Hair follicle dermal papilla cell (primary cell): ENCODE measurements around the gene KEAP1. TPM values are rescaled to one million over a fixed set of nuclear protein-coding genes. Genes with fewer than 3 reads are reported as not detected.

Source experiments
- small RNA-seq: library from RNA; depleted of rRNA; stranded (forward); fragments of <200 nt; gene quantifications from one replicate; pipeline ENCODE3, GENCODE V24; 2012
- total RNA-seq: library from RNA; depleted of rRNA; stranded (reverse); fragments of >200 nt; gene quantifications from 2 replicates; pipeline ENCODE4 v1.2.3, GENCODE V29; 2012

Gene KEAP1
- total RNA-seq = 68.0 and 79.0 TPM in 2 replicates

DNA sequence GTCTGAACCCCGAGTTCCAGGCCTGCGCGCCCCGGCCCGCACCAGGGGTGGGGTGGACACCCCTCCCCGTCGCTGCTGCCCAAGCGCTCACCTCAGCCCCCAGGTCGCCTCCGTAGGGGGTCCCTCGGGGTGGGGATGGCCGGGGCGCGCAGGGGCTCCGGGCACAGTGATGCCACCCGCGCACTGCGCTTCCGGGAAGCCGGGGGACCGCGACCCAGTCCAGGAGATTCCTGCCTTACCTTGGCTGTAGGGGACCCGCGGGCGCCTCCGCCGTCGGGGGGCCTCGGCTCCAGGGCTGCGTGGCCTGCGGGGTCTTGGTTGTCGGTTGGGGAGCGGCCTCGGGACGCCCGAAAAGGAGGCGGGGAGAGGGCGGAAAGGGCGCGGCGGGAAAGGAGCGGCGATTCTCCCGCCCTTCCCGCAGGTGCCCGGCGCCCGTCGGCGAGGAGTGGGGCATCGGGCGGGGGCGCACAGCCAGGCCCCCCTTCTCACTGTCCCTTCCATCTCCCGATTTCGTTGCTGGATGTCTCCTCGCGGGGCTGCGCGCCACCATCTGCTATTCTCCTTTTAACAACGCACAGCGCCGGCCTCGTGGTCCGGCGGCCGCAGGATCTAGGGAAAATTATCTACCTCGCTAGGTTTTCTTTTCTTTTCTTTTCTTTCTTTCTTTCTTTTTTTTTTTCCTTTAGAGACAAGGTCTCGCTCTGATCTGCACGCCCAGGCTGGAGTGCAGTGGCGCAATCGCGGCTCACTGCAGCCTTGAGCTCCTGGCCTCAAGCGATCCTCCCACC, at the start of gene KEAP1:
KEAP1 (minus strand) TSS at position 355 of the 788 bp plus-strand sequence. CDS start 3,323 bp downstream, outside the sequence.

DNA sequence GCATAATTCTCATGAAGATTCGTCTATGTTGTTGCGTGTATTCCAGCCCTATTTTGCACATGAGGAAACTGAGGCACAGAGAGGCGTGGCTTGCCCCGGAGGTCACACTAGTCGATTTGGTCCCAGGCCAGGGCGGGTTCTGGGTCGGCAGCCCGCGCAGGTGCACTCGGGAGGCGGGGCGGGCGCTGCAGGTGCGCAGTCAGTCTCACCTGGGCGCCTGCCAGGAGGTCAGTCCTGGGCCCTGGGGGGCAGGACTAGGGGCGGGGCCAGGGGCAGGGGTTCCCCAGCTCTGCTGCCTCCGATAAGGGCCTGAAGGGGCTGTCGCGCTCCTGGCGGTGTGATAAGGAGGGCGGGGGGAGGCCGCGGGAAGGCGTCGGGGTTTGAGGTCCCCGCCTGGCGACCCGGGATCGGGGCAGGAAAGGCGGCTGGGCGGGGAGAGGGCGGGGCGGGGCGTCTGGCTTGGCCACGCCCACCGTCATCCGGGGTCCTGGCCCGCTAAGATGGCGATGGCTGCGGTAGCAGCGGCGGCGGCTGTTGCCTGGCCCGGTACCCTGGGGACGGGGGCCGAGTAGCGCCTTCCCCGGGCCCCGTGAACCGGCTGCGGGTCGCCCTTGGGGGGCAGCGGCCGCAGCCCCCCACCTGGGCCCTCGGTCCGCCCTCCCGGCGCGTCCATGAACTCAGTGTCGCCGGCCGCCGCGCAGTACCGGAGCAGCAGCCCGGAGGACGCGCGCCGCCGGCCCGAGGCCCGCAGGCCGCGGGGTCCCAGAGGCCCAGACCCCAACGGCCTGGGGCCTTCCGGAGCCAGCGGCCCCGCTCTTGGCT, 40.5 kb upstream of the KEAP1 start, which contains the start of gene ATG4D:
ATG4D (plus strand) TSS at position 485 of the 822 bp plus-strand sequence; CDS start at position 672, 187 bp downstream.

DNA sequence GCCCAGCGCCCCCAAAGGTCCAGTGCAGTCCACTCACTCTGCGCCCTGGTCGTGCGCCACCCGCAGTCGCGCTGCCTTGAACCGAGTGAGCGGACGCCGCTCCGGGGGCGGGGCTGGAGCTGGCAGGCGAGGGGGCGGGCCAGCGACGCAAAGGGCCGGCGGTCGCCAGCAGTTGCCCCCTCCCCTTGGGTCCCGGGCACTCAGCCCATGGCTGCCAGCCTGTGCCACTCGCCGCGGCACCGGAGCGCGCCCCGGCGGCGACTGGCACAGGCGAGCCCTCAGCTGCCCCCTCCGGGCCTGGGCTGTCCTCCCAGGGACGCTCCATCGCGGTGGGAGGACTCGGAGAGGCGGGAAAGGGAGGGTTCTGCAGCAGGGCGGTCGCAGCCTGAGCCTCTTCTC, 14.2 kb upstream of the KEAP1 start, which contains the start of gene S1PR5:
S1PR5 (minus strand) TSS at position 87 of the 399 bp plus-strand sequence. CDS start 2,436 bp downstream, outside the sequence.

Small RNAs within 50 kb of the gene (small RNA-seq; reads per million reads assigned to genes)
- gene MIR1238 = not detected
- not detected for gene RNU7-140P

Other genes with a start within 250 kb of the KEAP1 start
- 9.2 and 25.2 TPM in 2 replicates for gene ICAM1, start 232.2 kb downstream of the KEAP1 start, total RNA-seq
- gene ICAM4, start 216.4 kb downstream of the KEAP1 start, total RNA-seq = 0.24 and 0.32 TPM in 2 replicates
- gene ICAM5, start 213.4 kb downstream of the KEAP1 start, total RNA-seq = 1.5 TPM in 1 of 2 replicates, not detected in the other
- gene ZGLP1, start 193.5 kb downstream of the KEAP1 start, total RNA-seq = 0.81 and 1.8 TPM in 2 replicates
- 14.1 and 16.0 TPM in 2 replicates for gene FDX2, start 187.3 kb downstream of the KEAP1 start, total RNA-seq
- 12.0 and 14.6 TPM in 2 replicates for gene RAVER1, start 169.8 kb downstream of the KEAP1 start, total RNA-seq
- gene ICAM3, start 163.7 kb downstream of the KEAP1 start, total RNA-seq = 1.3 and 2.6 TPM in 2 replicates
- gene TYK2, start 122.8 kb downstream of the KEAP1 start, total RNA-seq = 50.0 and 77.2 TPM in 2 replicates
- gene CDC37, start 99.8 kb downstream of the KEAP1 start, total RNA-seq = 114 and 132 TPM in 2 replicates
- gene PDE4A, start 82.8 kb downstream of the KEAP1 start, total RNA-seq = 7.4 and 8.6 TPM in 2 replicates
- not detected in 2 replicates for gene S1PR5, start 14.1 kb upstream of the KEAP1 start, total RNA-seq
- 12.6 and 13.3 TPM in 2 replicates for gene ATG4D, start 40.5 kb upstream of the KEAP1 start, total RNA-seq
- 5.8 and 7.9 TPM in 2 replicates for gene KRI1, start 62.7 kb upstream of the KEAP1 start, total RNA-seq
- 3.4 and 5.1 TPM in 2 replicates for gene CDKN2D, start 65.6 kb upstream of the KEAP1 start, total RNA-seq
- gene AP1M2, start 84.0 kb upstream of the KEAP1 start, total RNA-seq = not detected in 2 replicates
- 43.8 and 46.9 TPM in 2 replicates for gene SLC44A2, start 122.2 kb upstream of the KEAP1 start, total RNA-seq
- 90.0 and 112 TPM in 2 replicates for gene ILF3, start 151.0 kb upstream of the KEAP1 start, total RNA-seq
- gene QTRT1, start 198.1 kb upstream of the KEAP1 start, total RNA-seq = 21.1 and 21.6 TPM in 2 replicates
- gene DNM2, start 214.7 kb upstream of the KEAP1 start, total RNA-seq = 125 and 150 TPM in 2 replicates